GM19438 (cell line): Measurements from ENCODE around the gene PSMB4.
"Not testable (repeated sequence)": the region's sequence is repeated elsewhere in the genome, so short reads cannot be mapped to it uniquely, and the experiment has no call there.

Source experiments
- ATAC-seq: cut with Tn5 transposase; IDR thresholded peaks from one replicate; pipeline ENCODE4 v1.9.1; 2021; ENCODE audit warnings: low read depth; ENCODE audit not compliant: unreplicated experiment

Gene PSMB4

DNA sequence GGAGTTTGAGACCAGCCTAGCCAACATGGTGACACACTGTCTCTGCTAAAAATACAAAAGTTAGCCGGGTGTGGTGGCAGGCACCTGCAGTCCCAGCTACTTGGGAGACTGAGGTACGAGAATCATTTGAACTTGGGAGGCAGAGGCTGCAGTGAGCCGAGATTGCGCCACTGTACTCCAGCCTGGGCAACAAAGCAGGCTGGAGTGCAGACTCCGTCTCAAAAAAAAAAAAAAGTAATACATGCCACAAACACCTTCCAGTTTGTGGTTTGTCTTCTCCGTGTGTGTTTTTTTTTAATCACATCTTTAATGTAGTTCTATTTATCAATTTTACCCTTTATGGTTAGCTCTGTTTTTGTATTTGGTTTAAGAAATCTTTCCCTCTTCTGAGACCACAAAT, 37.6 kb downstream of the PSMB4 start:
- ATAC-seq, result no peak

DNA sequence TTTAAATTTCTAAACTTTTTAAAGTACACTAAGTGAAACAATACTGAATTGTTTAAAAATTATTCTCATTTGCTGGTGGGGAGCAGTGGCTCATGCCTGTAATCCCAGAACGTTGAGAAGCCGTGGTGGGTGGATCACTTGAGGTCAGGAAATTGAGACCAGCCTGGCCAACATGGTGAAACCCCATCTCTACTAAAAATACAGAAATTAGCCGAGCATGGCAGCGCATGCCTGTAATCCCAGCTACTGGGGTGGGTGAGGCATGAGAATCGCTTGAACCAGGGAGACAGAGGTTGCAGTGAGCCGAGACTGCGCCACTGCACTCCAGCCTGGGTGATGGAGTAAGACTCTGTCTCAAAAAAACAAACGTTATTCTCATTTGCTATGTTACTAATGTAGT, 38.0 kb downstream of the PSMB4 start:
- ATAC-seq, result not testable (repeated sequence)

DNA sequence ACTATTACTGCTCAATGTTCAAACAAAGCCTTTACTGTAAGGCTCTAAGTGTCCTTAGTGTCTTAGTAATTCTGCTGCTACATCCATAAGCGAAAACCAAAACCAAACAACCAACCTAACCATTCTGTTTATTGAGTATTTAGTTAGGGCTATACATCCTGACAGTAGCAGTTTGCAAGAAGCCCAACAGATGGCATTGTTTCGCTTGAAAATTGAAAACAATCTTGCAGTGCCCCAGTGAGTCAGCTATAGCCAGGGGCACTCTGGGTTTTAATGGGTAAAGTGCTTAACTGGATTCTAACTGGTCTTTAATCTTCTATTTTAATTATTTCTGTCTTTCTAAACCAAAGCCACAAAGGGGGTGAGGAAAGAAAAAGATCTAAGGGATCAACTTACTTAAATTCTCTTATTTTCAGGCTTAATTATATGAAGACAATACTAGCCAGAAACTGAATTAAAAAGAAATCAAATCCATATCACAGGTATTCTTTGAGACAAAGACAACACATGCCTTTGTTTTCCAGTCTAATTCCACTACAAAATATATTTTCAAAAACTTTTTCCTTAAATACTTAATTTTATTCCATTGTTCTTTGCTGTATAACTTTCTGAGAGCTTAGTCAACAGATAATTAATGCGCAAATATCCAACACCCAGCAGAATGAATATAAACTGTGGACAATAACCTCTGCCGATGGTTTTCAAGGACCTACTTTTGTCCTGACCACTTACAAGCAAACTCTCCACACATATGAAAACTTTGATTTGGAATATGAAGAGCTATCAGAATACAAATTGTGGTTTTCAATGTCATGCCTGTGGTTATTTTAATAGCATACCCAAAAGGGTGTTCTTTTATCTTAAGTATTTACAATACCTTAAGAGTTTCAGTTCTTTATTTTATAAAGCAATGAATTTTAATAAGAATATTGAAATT, 44.7 kb downstream of the PSMB4 start:
- peak; percentile 60 for ATAC-seq

DNA sequence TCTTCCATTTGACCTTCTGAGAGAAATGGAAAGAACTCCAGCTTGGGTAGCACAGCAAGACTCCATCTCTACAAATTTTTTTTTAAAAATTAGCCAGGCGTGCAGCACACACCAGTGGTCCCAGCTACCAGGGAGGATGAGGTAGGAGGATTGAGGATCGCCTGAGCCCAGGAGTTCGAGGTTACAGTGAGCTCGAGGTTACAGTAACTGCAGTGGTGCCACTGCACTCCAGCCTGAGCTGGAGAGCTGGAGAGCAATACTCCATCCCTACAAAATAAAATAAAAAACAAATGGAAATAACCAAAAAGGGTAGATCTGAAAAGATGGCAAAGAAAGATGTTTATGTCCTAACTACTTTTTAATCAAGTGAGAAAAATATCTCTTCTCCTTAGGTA, 45.4 kb downstream of the PSMB4 start:
- ATAC-seq, result no peak

DNA sequence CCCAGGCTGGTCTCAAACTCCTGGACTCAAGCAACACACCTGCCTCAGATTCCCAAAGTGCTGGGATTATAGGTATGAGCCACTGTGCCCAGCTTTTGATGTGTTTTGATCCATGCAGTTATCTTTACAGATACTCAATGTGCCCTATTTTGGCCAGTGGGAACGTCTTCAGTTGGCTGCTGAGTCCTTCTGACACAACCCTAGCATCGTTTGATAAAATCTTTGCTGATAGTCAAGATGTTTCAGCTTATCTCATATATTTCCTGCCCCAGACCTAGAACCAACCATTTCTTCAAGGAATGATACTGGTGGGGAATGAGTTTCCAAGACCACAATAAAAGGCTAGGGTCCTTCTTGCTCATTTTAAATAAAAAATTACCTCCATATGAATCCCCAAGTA, 48.3 kb downstream of the PSMB4 start:
- no peak for ATAC-seq
